MM.1S (cell line): Measurements from ENCODE around the gene CDH1.

Source experiments
- EZH2 ChIP-seq: fragments of 300-600 bp; sonication (generic); optimal IDR thresholded peaks from 2 replicates; pipeline ENCODE3; 2017; ENCODE audit warnings: low read depth, mild to moderate bottlenecking, antibody characterized with exemption, low read length, mixed read lengths
- TF ChIP-seq, protein P1 (sequence below): fragments of 300-600 bp; sonication (generic); IDR thresholded peaks from 2 replicates; pipeline ENCODE4 v1.5.1; 2016; ENCODE audit warnings: antibody characterized with exemption, low read length, mixed read lengths

DNA sequence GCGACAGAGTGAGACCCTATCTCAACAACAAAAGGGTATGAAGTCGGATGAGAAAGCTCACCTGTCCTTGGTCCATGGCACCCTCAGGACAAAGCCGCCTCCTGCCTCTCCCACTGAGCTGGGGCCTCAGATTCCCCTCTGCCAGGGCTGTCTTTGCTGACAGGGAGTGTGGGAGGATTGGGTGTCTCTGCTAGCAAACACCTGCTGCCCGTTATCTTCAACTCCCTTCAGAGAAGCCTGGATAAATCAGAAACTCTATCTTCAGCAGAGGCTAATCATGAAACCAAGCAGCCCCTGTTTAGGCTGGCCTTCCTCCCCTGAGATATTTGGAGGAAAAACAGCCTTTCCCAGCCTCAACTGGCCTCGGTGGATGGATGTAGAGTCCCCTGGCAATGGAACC is 36.3 kb upstream of the CDH1 start:
- TF ChIP-seq, protein P1, sequence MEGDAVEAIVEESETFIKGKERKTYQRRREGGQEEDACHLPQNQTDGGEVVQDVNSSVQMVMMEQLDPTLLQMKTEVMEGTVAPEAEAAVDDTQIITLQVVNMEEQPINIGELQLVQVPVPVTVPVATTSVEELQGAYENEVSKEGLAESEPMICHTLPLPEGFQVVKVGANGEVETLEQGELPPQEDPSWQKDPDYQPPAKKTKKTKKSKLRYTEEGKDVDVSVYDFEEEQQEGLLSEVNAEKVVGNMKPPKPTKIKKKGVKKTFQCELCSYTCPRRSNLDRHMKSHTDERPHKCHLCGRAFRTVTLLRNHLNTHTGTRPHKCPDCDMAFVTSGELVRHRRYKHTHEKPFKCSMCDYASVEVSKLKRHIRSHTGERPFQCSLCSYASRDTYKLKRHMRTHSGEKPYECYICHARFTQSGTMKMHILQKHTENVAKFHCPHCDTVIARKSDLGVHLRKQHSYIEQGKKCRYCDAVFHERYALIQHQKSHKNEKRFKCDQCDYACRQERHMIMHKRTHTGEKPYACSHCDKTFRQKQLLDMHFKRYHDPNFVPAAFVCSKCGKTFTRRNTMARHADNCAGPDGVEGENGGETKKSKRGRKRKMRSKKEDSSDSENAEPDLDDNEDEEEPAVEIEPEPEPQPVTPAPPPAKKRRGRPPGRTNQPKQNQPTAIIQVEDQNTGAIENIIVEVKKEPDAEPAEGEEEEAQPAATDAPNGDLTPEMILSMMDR, result no peak
- no peak for TF ChIP-seq EZH2
